ENCODE results near the gene MST1R. TPM values are rescaled to one million over a fixed set of nuclear protein-coding genes. Genes with fewer than 3 reads are reported as not detected.

Gene MST1R
- total RNA-seq, 1 donor from 2014 or later = 1.1 TPM

DNA sequence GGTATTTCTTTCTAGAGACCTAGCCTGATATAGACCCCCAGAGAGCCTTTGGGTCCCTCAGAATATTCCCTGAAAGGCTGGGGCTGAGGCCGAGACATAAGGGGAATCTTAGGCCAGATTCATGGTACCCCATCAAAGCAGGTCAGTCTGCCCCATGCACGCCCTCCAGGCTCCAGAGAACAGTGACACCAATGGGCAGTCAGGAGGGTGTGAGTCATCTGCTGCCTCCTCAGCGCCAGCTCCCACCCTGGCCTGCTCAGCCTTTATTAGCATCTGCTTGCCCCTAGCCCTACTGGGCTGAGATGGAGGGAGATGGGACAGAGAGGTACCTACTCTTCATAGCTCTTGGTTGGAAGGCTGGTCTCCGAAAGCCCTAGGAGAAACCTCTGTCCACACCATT lies 19.7 kb downstream of the MST1R start:
- Mint-ChIP-seq H3K4me1 (ENCODE audit: unreplicated experiment) (no peaks in the 10 kb centered on the region), H3K27me3 (ENCODE audit: unreplicated experiment) (peaks cover 15% of the 10 kb centered on the region), H3K27ac (ENCODE audit: unreplicated experiment) (no peak overlapping the region), H3K4me3 (ENCODE audit: unreplicated experiment) (no peak overlapping the region), H3K9me3 (ENCODE audit: unreplicated experiment) (no peaks in the 10 kb centered on the region), H3K36me3 (ENCODE audit: unreplicated experiment) (no peaks in the 10 kb centered on the region)
- DNase-seq (ENCODE audit: extremely low spot score, unreplicated experiment) = no peak
- TF ChIP-seq, protein P1, sequence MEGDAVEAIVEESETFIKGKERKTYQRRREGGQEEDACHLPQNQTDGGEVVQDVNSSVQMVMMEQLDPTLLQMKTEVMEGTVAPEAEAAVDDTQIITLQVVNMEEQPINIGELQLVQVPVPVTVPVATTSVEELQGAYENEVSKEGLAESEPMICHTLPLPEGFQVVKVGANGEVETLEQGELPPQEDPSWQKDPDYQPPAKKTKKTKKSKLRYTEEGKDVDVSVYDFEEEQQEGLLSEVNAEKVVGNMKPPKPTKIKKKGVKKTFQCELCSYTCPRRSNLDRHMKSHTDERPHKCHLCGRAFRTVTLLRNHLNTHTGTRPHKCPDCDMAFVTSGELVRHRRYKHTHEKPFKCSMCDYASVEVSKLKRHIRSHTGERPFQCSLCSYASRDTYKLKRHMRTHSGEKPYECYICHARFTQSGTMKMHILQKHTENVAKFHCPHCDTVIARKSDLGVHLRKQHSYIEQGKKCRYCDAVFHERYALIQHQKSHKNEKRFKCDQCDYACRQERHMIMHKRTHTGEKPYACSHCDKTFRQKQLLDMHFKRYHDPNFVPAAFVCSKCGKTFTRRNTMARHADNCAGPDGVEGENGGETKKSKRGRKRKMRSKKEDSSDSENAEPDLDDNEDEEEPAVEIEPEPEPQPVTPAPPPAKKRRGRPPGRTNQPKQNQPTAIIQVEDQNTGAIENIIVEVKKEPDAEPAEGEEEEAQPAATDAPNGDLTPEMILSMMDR (IDR thresholded peaks at IDR 0.05) = no peak

DNA sequence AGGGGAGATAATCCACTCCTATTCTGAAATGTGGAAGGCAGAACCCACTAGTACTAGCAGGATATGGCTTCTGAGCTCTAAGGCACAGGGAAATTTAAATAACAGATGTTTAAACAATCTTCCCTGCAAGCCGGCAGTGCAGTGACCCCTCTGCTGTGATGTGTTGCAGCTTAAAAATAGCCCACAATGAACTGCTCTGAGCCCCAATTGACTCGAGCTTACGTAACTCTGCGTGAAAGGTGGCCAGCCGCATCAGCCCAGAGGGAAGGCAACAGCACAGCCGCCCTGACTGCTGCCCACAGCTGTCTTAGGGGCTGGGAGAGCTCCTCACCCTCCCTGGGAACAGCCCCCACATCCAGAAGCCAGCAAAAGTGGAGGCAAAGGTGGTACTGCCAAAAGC lies 21.5 kb downstream of the MST1R start:
- Mint-ChIP-seq H3K9me3 (ENCODE audit: unreplicated experiment) (no peaks in the 10 kb centered on the region), H3K27me3 (ENCODE audit: unreplicated experiment) (peaks cover 15% of the 10 kb centered on the region), H3K4me3 (ENCODE audit: unreplicated experiment) (no peak overlapping the region), H3K27ac (ENCODE audit: unreplicated experiment) (no peak overlapping the region), H3K36me3 (ENCODE audit: unreplicated experiment) (no peaks in the 10 kb centered on the region), H3K4me1 (ENCODE audit: unreplicated experiment) (no peaks in the 10 kb centered on the region)
- TF ChIP-seq, protein P1 (IDR thresholded peaks at IDR 0.05) = no peak
- no peak for DNase-seq (ENCODE audit: extremely low spot score, unreplicated experiment)

DNA sequence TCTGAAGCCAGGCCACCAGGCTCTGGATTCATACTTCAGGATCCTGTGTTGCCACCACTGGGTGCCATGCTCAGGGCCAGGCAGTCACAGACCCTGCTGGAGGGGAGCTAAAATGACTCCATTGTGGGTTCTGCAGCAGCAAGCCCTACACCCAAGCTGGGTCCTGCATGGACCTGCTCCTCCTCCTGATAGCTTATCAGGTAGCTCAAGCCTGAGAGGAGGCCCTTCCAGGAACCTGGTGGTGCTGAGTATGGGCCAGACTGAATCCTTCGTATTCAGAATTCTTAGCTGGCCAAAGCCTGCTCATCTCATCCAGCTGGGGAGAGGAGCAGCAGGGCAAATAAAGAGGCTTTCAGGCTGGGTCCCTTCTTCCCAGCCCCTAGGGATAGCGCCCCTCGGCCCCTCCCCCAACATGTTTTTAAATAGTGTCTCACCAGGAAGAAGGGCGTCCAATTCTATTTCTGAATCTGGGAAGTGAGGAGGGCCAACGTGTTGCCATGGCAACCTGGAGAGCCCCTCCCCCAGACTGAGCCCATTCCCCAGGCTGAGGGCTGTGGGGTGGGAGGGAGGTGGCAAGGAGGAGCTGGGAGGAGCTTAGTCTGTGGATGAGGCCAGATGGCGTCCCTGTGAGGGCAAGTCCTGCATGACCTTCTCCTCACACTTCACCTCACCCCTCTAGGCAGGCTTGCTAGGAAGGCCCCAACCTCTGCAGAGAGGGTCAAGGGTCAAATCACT lies 22.9 kb downstream of the MST1R start:
- Mint-ChIP-seq H3K4me3 (ENCODE audit: unreplicated experiment) (no peak overlapping the region), H3K9me3 (ENCODE audit: unreplicated experiment) (no peaks in the 10 kb centered on the region), H3K27me3 (ENCODE audit: unreplicated experiment) (peaks cover 15% of the 10 kb centered on the region), H3K27ac (ENCODE audit: unreplicated experiment) (no peak overlapping the region), H3K4me1 (ENCODE audit: unreplicated experiment) (no peaks in the 10 kb centered on the region), H3K36me3 (ENCODE audit: unreplicated experiment) (no peaks in the 10 kb centered on the region)
- no peak for DNase-seq (ENCODE audit: extremely low spot score, unreplicated experiment)
- TF ChIP-seq, protein P1 (IDR thresholded peaks at IDR 0.05) = no peak

DNA sequence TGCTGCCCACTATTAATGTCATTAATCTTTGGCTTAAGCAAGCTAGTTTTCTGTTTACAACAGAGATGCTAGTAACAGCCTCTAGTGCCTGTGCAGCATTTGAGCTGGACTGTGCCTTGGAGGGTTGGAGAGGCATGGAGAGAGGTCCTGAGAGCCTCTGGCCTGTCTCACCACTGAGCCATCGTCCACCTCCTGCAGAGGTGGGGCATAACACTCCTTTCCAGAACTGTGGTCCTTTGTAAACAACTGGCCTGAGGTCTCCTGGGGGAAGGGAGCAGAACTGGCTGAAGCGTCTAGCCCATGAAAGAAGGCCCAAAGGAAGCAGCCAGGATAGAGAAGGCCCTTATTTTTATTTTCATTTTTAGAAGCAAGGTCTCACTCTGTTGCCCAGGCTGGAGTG lies 24.0 kb downstream of the MST1R start:
- Mint-ChIP-seq H3K27ac (ENCODE audit: unreplicated experiment) (no peak overlapping the region), H3K4me3 (ENCODE audit: unreplicated experiment) (no peak overlapping the region), H3K4me1 (ENCODE audit: unreplicated experiment) (no peaks in the 10 kb centered on the region), H3K27me3 (ENCODE audit: unreplicated experiment) (peaks cover 15% of the 10 kb centered on the region), H3K9me3 (ENCODE audit: unreplicated experiment) (no peaks in the 10 kb centered on the region), H3K36me3 (ENCODE audit: unreplicated experiment) (no peaks in the 10 kb centered on the region)
- no peak for DNase-seq (ENCODE audit: extremely low spot score, unreplicated experiment)
- TF ChIP-seq, protein P1 (IDR thresholded peaks at IDR 0.05) = no peak

DNA sequence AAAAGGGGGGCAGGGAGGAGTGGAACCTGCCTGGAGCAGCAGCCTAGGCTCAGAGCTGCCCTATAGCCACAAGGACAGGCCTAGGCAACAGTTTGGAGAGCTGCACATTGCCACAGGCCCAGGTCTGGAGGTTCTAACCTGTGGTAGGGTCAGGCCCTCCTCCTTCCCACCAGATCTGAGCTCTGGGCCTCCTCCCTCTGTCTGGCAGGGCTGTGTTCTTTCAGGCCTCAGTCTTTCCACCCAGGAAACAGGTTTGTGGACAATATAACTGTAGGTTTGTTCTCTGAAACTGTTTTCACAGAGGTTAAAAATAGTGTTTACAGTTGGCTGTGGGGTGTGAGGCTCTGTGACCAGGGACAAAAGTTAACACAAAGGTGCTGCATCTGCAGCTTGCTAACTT lies 25.0 kb downstream of the MST1R start:
- Mint-ChIP-seq H3K27ac (ENCODE audit: unreplicated experiment) (no peak overlapping the region), H3K27me3 (ENCODE audit: unreplicated experiment) (peaks cover 12% of the 10 kb centered on the region), H3K4me1 (ENCODE audit: unreplicated experiment) (no peaks in the 10 kb centered on the region), H3K9me3 (ENCODE audit: unreplicated experiment) (no peaks in the 10 kb centered on the region), H3K36me3 (ENCODE audit: unreplicated experiment) (no peaks in the 10 kb centered on the region), H3K4me3 (ENCODE audit: unreplicated experiment) (no peak overlapping the region)
- TF ChIP-seq, protein P1 (IDR thresholded peaks at IDR 0.05) = no peak
- DNase-seq (ENCODE audit: extremely low spot score, unreplicated experiment) = no peak

Data from osteocyte (in vitro differentiated cells).